Measurements from ENCODE around the gene SLC1A1.

Gene SLC1A1

GRCh38 chr9:4489919-4490704, at the start of gene SLC1A1:
TSS of gene SLC1A1 (plus strand) at chr9:4490468. CDS start at chr9:4490680, 212 bp downstream.
- DNase-seq (ENCODE audit: low spot score), result peak; percentile 70

DNA sequence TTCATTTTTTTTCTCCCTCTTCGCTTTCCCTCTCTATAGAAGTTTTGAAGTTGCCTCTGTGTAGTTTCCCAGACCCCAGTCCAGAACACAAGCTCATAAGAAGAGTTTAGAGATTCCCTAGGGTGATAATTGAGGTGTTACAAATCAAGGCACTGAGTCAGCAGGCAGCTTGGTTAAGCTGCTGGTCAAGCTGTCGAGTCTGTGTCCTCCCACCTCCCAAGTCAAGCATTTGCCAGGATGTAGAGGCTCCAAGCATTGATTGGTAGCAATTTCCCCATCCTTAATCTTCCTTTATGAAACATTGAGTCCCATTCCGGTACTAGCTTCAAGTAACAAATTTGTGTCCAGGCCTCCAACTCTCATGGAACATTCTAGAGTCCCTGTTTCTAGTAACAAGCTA, 47.5 kb upstream of the SLC1A1 start:
- no peak for DNase-seq (ENCODE audit: low spot score)

GRCh38 chr9:4443439-4443838, 46.8 kb upstream of the SLC1A1 start:
- no peak for DNase-seq (ENCODE audit: low spot score)

DNA sequence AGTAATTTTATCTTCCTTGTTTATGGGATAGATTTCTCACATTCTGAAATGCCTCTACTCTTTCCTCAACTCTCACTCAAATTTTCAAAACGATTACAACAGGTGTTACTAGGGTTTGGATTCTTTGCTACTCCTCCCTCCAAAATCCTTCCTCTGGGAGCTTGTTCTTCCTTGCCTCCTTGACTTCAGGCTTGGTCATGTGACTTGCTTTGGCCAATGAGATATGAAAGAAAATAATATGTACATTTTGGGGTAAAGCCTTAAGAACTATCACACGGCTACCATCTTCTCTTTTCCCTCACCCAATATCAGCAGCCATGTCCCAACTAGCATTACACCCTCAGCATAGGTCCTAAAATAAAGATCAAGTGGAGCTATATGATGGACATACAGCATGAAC, 28.8 kb upstream of the SLC1A1 start:
- no peak for DNase-seq (ENCODE audit: low spot score)

DNA sequence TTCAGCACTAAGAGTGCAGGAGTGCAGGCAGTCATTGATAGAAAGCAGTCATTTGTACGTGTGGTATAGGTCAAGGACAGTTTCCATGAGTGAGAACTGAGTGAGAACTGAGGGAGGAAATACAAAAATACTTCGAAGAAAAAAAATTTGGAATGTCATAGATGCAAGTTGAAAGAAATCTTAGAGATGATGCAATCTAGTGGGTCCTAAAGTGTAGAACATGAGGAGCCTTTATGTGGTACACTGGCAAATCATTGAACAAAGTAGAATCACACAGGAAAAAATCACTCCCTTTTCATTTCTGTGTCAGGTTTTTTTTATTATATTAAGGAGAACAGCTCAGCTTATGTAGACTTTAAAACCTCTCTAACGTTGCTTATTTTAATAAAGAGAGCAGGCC, 26.4 kb upstream of the SLC1A1 start:
- DNase-seq (ENCODE audit: low spot score), result no peak

DNA sequence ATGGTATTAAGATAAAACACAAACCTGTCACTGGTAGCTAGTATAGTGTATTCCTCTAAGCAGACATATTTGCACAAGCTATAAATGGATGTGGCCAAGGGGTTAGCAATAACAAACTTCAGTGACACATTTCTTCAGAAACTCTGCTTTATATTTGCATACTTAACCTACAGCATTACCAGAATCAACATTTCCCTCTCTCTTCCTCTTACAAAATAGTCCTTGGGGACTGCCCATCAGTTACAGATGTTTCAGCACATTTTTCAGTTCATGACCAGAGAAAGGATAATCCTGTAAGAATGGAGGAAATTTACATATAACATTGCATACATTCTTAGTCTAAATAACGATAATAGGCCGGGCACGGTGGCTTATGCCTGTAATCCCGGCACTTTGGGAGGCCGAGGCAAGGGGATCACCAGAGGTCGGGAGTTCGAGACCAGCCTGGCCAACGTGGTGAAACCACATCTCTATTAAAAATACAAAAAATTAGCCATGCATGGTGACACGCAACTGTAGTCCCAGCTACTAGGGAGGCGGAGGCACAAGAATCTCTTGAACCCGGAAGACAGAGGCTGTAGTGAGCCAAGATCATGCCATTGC, 25.3 kb upstream of the SLC1A1 start:
- DNase-seq (ENCODE audit: low spot score), result no peak

- DNase-seq (ENCODE audit: low spot score), result no peak
Observed at GRCh38 chr9:4465910-4466309, 24.4 kb upstream of the SLC1A1 start.

GRCh38 chr9:4475301-4475700, 15.0 kb upstream of the SLC1A1 start:
- no peak for DNase-seq (ENCODE audit: low spot score)

DNA sequence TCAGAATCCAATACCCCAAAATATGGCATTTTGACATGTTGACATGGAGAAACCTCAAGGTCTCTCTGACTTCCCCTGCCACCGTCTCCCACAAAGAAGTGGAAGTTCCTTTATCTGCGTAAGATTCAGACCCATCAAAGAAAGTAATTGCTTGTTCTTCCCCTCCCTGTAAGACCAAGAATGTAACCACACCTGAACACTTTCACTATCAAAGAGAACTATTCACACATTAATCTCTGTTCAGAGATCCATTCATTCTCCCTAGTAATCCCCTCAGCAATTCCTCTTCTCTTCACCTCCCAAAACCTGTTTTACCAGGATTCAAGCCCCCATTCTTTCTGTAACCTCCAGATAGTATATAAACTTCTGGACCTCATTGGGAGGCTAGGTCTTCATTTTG, 4.1 kb upstream of the SLC1A1 start:
- DNase-seq (ENCODE audit: low spot score), result no peak

GRCh38 chr9:4489562-4489918, 728 bp upstream of the SLC1A1 start:
- DNase-seq (ENCODE audit: low spot score), result peak; percentile 45

DNA sequence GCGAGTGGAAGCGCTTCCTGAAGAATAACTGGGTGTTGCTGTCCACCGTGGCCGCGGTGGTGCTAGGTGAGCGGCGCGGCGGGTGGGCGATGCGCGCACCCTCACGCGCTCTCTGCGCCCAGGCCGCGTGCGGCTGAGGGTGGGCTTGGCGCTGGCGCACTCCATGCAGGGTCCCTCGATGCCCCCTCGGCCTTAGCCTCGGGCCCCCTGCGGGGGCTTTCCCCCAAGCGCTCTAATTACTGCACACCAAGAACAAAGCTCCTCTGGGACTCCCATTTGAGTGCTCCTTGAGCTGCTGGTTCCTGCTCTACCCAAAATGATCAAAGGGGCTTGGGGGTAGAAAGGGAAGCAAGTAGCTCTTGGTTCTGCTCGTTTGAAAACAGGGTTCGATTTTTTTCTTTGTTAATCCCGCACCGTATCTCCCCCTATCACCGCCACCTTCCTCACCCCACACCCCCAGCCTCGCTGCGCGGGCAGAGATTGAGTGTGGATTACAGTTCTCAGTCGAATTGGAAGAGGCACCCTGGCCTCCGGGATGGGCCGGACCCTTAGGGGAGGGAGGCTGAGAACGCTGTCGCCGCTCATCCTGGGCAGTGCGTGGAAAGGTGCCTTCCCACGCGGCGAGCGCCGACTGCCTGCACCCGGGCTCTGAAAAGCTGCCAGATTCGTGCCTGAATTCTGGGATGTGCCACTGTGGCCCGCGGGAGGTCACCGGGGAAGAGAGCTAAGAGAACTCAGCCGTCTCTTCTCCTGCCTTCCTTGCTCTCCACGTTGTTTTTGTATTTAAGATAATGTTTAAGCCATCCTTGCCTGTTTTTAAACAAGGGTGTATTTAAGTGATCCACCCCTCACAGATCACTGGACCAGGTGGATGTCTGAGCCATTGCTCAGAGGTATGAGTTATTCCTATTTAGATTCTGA, 697 bp downstream of the SLC1A1 start:
- peak; percentile 44 for DNase-seq (ENCODE audit: low spot score)

GRCh38 chr9:4491626-4491975, 1.3 kb downstream of the SLC1A1 start:
- peak; percentile 31 for DNase-seq (ENCODE audit: low spot score)

DNA sequence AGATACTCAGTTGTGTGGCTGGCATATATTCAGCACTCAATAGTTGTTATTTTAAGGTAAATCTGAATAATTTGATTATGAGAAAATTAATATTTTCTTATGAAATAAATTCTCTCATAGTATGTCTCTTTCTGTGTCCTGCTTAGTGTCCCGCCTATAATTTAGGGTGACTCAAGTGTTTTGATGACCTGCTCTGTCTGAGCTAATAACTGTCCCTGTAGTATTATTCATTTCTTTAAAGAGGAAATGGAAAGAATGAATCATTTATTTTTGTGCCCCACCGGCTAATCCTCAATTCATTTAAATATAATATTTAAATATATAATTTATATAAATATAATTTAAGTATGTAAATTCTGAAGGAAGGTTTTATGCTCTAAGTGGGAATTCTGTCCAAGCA, 4.1 kb downstream of the SLC1A1 start:
- no peak for DNase-seq (ENCODE audit: low spot score)

- no peak for DNase-seq (ENCODE audit: low spot score)
Observed at GRCh38 chr9:4494806-4495205, 4.5 kb downstream of the SLC1A1 start.

DNA sequence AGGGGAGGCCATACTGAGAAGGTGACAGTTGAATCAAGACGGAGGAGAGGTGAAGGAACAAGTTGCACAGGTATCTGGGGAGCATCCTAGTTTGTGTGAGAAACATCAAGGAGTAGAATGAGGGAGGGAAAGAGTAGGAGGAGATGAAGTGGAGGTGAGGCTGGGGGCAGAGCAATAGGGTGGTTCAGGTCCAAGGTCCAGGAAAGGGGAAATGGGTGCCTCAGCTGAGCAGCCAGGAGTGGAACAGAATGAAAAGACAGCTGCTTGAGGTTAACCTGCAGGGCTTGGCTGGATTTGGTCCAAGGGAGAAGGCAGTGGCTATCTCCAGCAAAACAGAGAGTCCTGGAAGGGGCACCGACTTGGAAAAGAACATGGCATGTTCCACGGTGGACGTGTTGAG, 5.3 kb downstream of the SLC1A1 start:
- DNase-seq (ENCODE audit: low spot score), result no peak

GRCh38 chr9:4496497-4496896, 6.2 kb downstream of the SLC1A1 start:
- DNase-seq (ENCODE audit: low spot score), result no peak

GRCh38 chr9:4497395-4497794, 7.1 kb downstream of the SLC1A1 start:
- DNase-seq (ENCODE audit: low spot score), result no peak

DNA sequence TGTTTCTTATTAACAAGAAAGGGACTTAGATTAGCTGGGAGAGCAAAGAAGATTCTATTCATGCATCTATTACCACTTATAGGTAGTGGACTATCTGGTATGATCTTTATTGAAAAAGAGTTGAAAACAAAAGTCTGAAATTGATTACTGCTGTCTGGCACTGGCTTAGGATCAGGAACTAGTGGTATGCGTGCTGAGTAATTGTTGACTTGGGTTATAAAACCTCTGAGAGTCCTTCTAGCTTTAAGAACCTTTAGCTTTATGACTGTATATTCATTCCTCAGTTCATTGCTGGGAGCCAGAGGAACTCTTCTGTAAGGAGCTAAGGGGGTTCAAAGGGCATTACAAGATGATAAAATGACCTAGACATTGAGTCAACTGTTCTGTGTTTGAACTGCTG, 7.6 kb downstream of the SLC1A1 start:
- DNase-seq (ENCODE audit: low spot score), result no peak

DNA sequence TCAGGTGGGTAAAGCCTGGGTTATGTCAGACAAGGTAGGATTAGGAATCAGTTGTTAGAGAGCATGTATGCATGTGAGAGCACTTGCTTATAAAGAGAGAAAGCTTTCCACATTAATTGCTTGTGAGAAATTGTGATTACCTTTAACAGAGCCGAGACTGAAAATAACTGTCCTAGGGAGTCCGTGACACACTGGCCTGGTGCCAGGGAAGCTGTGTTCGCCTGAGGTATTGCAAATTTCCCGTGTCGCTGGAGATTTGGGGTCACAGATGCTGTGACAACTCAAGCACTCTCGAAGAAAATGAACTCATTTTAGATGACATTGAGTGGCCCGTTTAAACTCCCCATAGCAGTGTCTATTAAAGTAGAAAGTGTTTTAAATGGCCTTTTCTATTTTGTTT, 9.6 kb downstream of the SLC1A1 start:
- peak; percentile 34 for DNase-seq (ENCODE audit: low spot score)

DNA sequence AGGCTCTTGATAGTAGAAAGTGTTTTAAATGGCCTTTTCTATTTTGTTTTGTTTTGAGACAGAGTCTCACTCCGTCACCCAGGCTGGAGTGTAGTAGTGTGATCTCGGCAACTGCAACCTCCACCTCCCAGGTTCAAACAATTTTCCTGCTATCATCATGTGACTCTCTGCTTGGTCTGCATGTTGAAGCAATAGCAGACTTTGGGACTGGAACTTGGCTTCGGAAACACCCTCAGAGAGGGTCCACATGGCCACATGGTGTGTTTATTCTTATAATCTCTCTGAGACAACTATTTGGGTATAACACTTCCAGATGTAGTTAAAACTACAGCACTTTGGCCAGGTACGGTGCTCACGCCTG, 10.9 kb downstream of the SLC1A1 start:
- no peak for DNase-seq (ENCODE audit: low spot score)

DNA sequence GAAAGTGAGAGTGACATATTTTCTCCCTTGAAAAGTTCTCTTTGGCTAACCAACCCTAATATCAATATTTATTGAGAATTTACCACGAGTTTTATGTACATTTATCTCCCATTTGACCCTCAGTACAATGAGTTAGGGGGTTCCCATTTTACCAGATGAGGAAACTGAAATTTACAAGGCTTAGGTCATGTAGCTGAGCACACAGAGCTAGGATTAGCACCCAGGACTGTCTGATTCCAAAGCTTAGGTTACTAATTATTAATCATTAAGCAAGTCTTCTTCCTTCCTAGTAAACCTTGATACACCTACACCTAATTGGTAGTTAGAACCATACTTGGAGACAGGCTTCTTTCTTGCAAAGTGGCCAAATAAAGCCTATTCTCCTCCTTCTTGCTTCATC, 12.2 kb downstream of the SLC1A1 start:
- no peak for DNase-seq (ENCODE audit: low spot score)

- no peak for DNase-seq (ENCODE audit: low spot score)
Observed at GRCh38 chr9:4503103-4503502, 12.8 kb downstream of the SLC1A1 start.

DNA sequence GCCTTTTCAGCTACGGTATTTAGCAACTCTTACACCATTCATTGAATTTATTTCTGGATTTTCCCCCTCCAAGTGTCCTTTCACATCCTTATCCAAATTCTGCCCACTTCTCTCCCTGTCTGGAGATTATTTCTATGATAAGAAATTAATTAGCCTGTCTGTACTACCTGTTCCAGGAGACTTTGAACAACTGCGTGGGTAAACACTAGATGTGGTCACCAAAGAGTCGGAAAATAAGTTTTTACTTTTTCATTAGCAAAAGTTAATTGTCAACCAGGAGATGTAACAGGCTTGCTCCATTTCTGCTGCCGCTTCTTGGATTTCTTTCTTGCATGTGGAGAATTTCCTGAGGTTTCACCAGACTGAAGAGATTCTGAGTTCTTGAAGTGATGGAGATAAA, 14.0 kb downstream of the SLC1A1 start:
- DNase-seq (ENCODE audit: low spot score), result no peak
